Measurements from ENCODE around the gene EIF4A2. TPM values are rescaled to one million over a fixed set of nuclear protein-coding genes. Genes with fewer than 3 reads are reported as not detected.

EIF4A2 gene
- total and polyA plus RNA-seq, 9 of the 15 experiments (the other 6 are each of a cell fraction or from before 2014, with no cell fraction given), result 307 to 754 (median 435) TPM

GRCh38 chr3:186783058-186783730 is at the start of gene EIF4A2 (continued):
- no peak for TF ChIP-seq ZNF407 (IDR thresholded peaks at IDR 0.05; ENCODE audit: low read depth)
- TF ChIP-seq YBX1 (IDR thresholded peaks at IDR 0.05), result no peak
- TF ChIP-seq ZNF175 (CRISPR knock-in tag; IDR thresholded peaks at IDR 0.05; ENCODE audit: low read depth), result no peak
- TF ChIP-seq ARID4B (CRISPR knock-in tag; IDR thresholded peaks at IDR 0.05), result peak; percentile 61
- TF ChIP-seq PHF20 (IDR thresholded peaks at IDR 0.05; ENCODE audit: partially characterized antibody), result peak; percentile 45
- no peak for TF ChIP-seq ZNF583 (CRISPR knock-in tag; IDR thresholded peaks at IDR 0.05)
- TF ChIP-seq SNIP1 (IDR thresholded peaks at IDR 0.05; ENCODE audit: low read depth), result no peak
- peak; percentile 44 for TF ChIP-seq NBN (IDR thresholded peaks at IDR 0.05; ENCODE audit: low read depth)
- TF ChIP-seq FOXK2 (conservative IDR thresholded peaks at IDR 0.05 in 1 of 2, IDR thresholded peaks at IDR 0.05 in 1 of 2; ENCODE audit: low read depth in 2 of 2), result 0 out of 4 replicates have a peak, but pooled peaks of 1 of the 2 experiments have one; percentile 22
- TF ChIP-seq RBBP5 (IDR thresholded peaks at IDR 0.05; ENCODE audit: borderline replicate concordance, insufficient read depth, low read length, poor library complexity, severe bottlenecking), result peak; percentile 80
- TF ChIP-seq HDAC2 (IDR thresholded peaks at IDR 0.05), result peak; percentile 84
- 0 out of 2 replicates have a peak, but pooled peaks have one; percentile 38 for TF ChIP-seq MEF2A (IDR thresholded peaks at IDR 0.05; ENCODE audit: control insufficient read depth, low read depth, low read length)
- peak; percentile 69 for TF ChIP-seq ARHGAP35 (IDR thresholded peaks at IDR 0.05; ENCODE audit: partially characterized antibody)
- TF ChIP-seq ZKSCAN3 (CRISPR knock-in tag; IDR thresholded peaks at IDR 0.05), result no peak

Measured in K562 (cell line).